GM23248 (cell line): ENCODE measurements around the gene C3orf70.
"Not testable (repeated sequence)": the region's sequence is repeated elsewhere in the genome, so short reads cannot be mapped to it uniquely, and the experiment has no call there.

ENCODE experiments used
- EZH2 ChIP-seq: fragments of 200-600 bp; sonication (generic); IDR thresholded peaks from 2 replicates; pipeline ENCODE4 v1.6.1; 2018; ENCODE audit warnings: antibody characterized with exemption, mild to moderate bottlenecking; ENCODE audit not compliant: insufficient read depth, poor library complexity, severe bottlenecking
- EZH2phosphoT487 ChIP-seq: fragments of 200-600 bp; sonication (generic); IDR thresholded peaks from 2 replicates; pipeline ENCODE4 v1.6.1; 2018; ENCODE audit warnings: antibody characterized with exemption, moderate library complexity, mild to moderate bottlenecking, low read depth; ENCODE audit not compliant: insufficient read depth

- TF ChIP-seq EZH2, EZH2phosphoT487: not testable (repeated sequence)
Measured at GRCh38 chr3:185109012-185109411, 43.8 kb downstream of the C3orf70 start.
